ENCODE measurements around the gene INSRR. TPM values are rescaled to one million over a fixed set of nuclear protein-coding genes. Genes with fewer than 3 reads are reported as not detected.

The INSRR gene
- total RNA-seq, 2 donors from 2014 or later = under 0.01 TPM; not detected in 1

GRCh38 chr1:156832434-156832833 is 26.5 kb downstream of the INSRR start:
- ATAC-seq (no peak), DNase-seq (no peak)
- no peaks in the 10 kb centered on the region for H3K4me1 ChIP-seq
- 25 to 47% methylated on average over 4 to 5 of the region's 5 CpGs for WGBS, 2 donors
- intact Hi-C loops (cut with DNase I) = no loop called here
- no peaks in the 10 kb centered on the region for H3K36me3 ChIP-seq (replicated peaks in 1 of 2; ENCODE audit: insufficient read depth in 1 of 2, low read depth in 2 of 2)
- H3K9me3 ChIP-seq = no peaks in the 10 kb centered on the region
- H3K27me3 ChIP-seq = no peaks in the 10 kb centered on the region
- TF ChIP-seq POLR2A (IDR thresholded peaks at IDR 0.05) (no peak), CTCF (IDR thresholded peaks at IDR 0.05) (no peak)
- H3K27ac ChIP-seq = no peak overlapping the region
- no peak overlapping the region for H3K4me3 ChIP-seq

GRCh38 chr1:156828400-156829124 is 30.4 kb downstream of the INSRR start:
- Histone ChIP-seq H3K9me3 (no peaks in the 10 kb centered on the region), H3K27ac (no peak overlapping the region), H3K4me1 (no peaks in the 10 kb centered on the region), H3K36me3 (replicated peaks in 1 of 2; ENCODE audit: insufficient read depth in 1 of 2, low read depth in 2 of 2) (no peaks in the 10 kb centered on the region), H3K4me3 (no peak overlapping the region), H3K27me3 (no peaks in the 10 kb centered on the region)
- DNase-seq (no peak), ATAC-seq (no peak)
- intact Hi-C loops (cut with DNase I) = no loop called here
- 57 to 63% methylated on average over 18 of the region's 18 CpGs for WGBS, 2 donors
- no peak for TF ChIP-seq POLR2A (IDR thresholded peaks at IDR 0.05)
- TF ChIP-seq CTCF (IDR thresholded peaks at IDR 0.05) = no peak

- 50 to 67% methylated on average over 1 of the region's 1 CpG for WGBS, 2 donors
Observed at GRCh38 chr1:156826630-156827029, 32.3 kb downstream of the INSRR start.

GRCh38 chr1:156823210-156823790 is 35.6 kb downstream of the INSRR start:
- 76 to 82% methylated on average over 5 of the region's 5 CpGs for WGBS, 2 donors
- Histone ChIP-seq H3K27ac (no peak overlapping the region), H3K4me3 (no peak overlapping the region), H3K27me3 (no peaks in the 10 kb centered on the region), H3K9me3 (no peaks in the 10 kb centered on the region), H3K36me3 (replicated peaks in 1 of 2; ENCODE audit: insufficient read depth in 1 of 2, low read depth in 2 of 2) (no peaks in the 10 kb centered on the region), H3K4me1 (no peaks in the 10 kb centered on the region)
- ATAC-seq (no peak), DNase-seq (no peak)
- intact Hi-C loops (cut with DNase I) = no loop called here
- TF ChIP-seq CTCF (IDR thresholded peaks at IDR 0.05) (no peak), POLR2A (IDR thresholded peaks at IDR 0.05) (no peak)

More at GRCh38 chr1:156826630-156827029, 32.3 kb downstream of the INSRR start:
- Histone ChIP-seq H3K4me1 (no peaks in the 10 kb centered on the region), H3K9me3 (no peaks in the 10 kb centered on the region), H3K27ac (no peak overlapping the region), H3K27me3 (no peaks in the 10 kb centered on the region), H3K4me3 (no peak overlapping the region), H3K36me3 (replicated peaks in 1 of 2; ENCODE audit: insufficient read depth in 1 of 2, low read depth in 2 of 2) (no peaks in the 10 kb centered on the region)
- TF ChIP-seq POLR2A (IDR thresholded peaks at IDR 0.05) = no peak
- no peak for TF ChIP-seq CTCF (IDR thresholded peaks at IDR 0.05)
- intact Hi-C loops (cut with DNase I) = no loop called here
- ATAC-seq (no peak), DNase-seq (no peak)

GRCh38 chr1:156822680-156823079 is 36.2 kb downstream of the INSRR start:
- intact Hi-C loops (cut with DNase I) = no loop called here
- H3K27me3 ChIP-seq = no peaks in the 10 kb centered on the region
- DNase-seq (no peak), ATAC-seq (no peak)
- H3K9me3 ChIP-seq = no peaks in the 10 kb centered on the region
- 38 to 46% methylated on average over 1 of the region's 1 CpG for WGBS, 2 donors
- no peaks in the 10 kb centered on the region for H3K4me1 ChIP-seq
- no peaks in the 10 kb centered on the region for H3K36me3 ChIP-seq (replicated peaks in 1 of 2; ENCODE audit: insufficient read depth in 1 of 2, low read depth in 2 of 2)
- no peak overlapping the region for H3K27ac ChIP-seq
- TF ChIP-seq POLR2A (IDR thresholded peaks at IDR 0.05) (no peak), CTCF (IDR thresholded peaks at IDR 0.05) (no peak)
- no peak overlapping the region for H3K4me3 ChIP-seq

All from body of pancreas (tissue), 4 donors.